HCT116 (cell line): ENCODE results near the gene CD27. TPM values are rescaled to one million over a fixed set of nuclear protein-coding genes. Genes with fewer than 3 reads are reported as not detected.

Experiments
- ATAC-seq: fragments of 200-7000 bp; cut with Tn5 transposase; 2 replicates; pipeline ENCODE4 v1.9.1; 2020; ENCODE audit warnings: mild to moderate bottlenecking, moderate library complexity
- BruUV-seq: library from RNA; stranded (reverse); fragments of 400-500 nt; replicated peaks from 2 replicates; lab custom pipeline; 2021; lab: Mats Ljungman, UMichigan
- CTCF ChIA-PET: fragments of 300-600 bp; sonication (Branson Sonifier 250); formaldehyde crosslinking; loops from one replicate; lab custom pipeline; 2021; ENCODE audit warnings: antibody characterized with exemption; lab: Charles Lee
- POLR2A ChIA-PET: fragments of 300-600, 350-600 bp; sonication (Branson Sonifier 250); formaldehyde crosslinking; loops from one replicate; lab custom pipeline; 2021; ENCODE audit warnings: antibody characterized with exemption; lab: Charles Lee
- RAD21 ChIA-PET, 2 experiments: fragments of 300-600 bp; sonication (Branson Sonifier 250); formaldehyde crosslinking; loops; one replicate each; lab custom pipeline; 2023; ENCODE audit warnings: low total read pairs in 2 of 2; ENCODE audit not compliant: uncharacterized antibody in 2 of 2, unreplicated experiment in 2 of 2, low non-redundant PET in 1 of 2; lab: Charles Lee
- DNase-seq: peaks from one replicate; pipeline ENCODE4 v3.0.0-alpha.2; 2010; ENCODE audit warnings: low read depth, low spot score
- H2AFZ ChIP-seq: fragments of 200-600 bp; shearing (Covaris generic), sonication (generic); 2 replicates; pipeline ENCODE4 v1.6.1; 2017; ENCODE audit warnings: low read depth, mixed run types, mixed read lengths, antibody characterized with exemption, low read length; ENCODE audit not compliant: poor library complexity, severe bottlenecking
- H3K27ac ChIP-seq: 2 replicates; pipeline ENCODE4 v1.5.1; 2012; ENCODE audit warnings: low read depth, low read length
- H3K27me3 ChIP-seq: fragments of 200-600 bp; sonication (generic); 2 replicates; pipeline ENCODE4 v1.6.1; 2016; ENCODE audit warnings: mixed run types, low read length, mixed read lengths; ENCODE audit not compliant: insufficient read depth
- H3K36me3 ChIP-seq, 2 experiments: fragments of 200-500 bp in 1 of 2; fragments of 200-600 bp in 1 of 2; sonication (Bioruptor generic) in 1 of 2; sonication (generic) in 1 of 2; 2 replicates each; pipeline versions ENCODE4 v1.5.1 to v1.6.1; 2014 to 2016; ENCODE audit warnings: low read length in 2 of 2, inconsistent platforms in 1 of 2, mixed read lengths in 1 of 2, mixed run types in 1 of 2; ENCODE audit not compliant: insufficient read depth in 2 of 2, control insufficient read depth in 1 of 2
- H3K4me1 ChIP-seq, 2 experiments: fragments of 200-600 bp in 1 of 2; sonication (generic) in 1 of 2; 2 replicates each; pipeline versions ENCODE4 v1.5.1 to v1.6.1; 2012 to 2017; ENCODE audit warnings: low read length in 2 of 2, inconsistent platforms in 1 of 2, mild to moderate bottlenecking in 1 of 2, mixed read lengths in 1 of 2, mixed run types in 1 of 2, moderate library complexity in 1 of 2; ENCODE audit not compliant: insufficient read depth in 2 of 2, control insufficient read depth in 1 of 2
- H3K4me2 ChIP-seq: fragments of 200-600 bp; sonication (generic); 2 replicates; pipeline ENCODE4 v1.6.1; 2017; ENCODE audit warnings: mixed run types, low read length, mixed read lengths
- H3K4me3 ChIP-seq, 2 experiments: fragments of 200-600 bp in 1 of 2; sonication (generic) in 1 of 2; replicated peaks in 1 of 2; 2 replicates each; pipeline ENCODE4 v1.5.1; 2011 to 2016; ENCODE audit warnings: low read length in 2 of 2, control low read depth in 1 of 2, low read depth in 1 of 2, mild to moderate bottlenecking in 1 of 2, mixed read lengths in 1 of 2, mixed run types in 1 of 2
- H3K79me2 ChIP-seq: fragments of 200-600 bp; sonication (generic); 2 replicates; pipeline ENCODE4 v1.6.1; 2017; ENCODE audit warnings: mild to moderate bottlenecking, mixed run types, low read length, moderate library complexity, mixed read lengths; ENCODE audit not compliant: insufficient read depth
- H3K9ac ChIP-seq: fragments of 200-600 bp; sonication (generic); 2 replicates; pipeline ENCODE4 v1.6.1; 2016; ENCODE audit warnings: low read length, mixed read lengths
- H3K9me2 ChIP-seq: fragments of 200-600 bp; sonication (generic), shearing (Covaris generic); 2 replicates; pipeline ENCODE4 v1.6.1; 2017; ENCODE audit warnings: mixed run types, mild to moderate bottlenecking, moderate library complexity; ENCODE audit not compliant: insufficient read depth
- H3K9me3 ChIP-seq, 2 experiments: fragments of 200-500 bp in 1 of 2; fragments of 200-600 bp in 1 of 2; sonication (Bioruptor generic) in 1 of 2; sonication (generic) in 1 of 2; 2 replicates each; pipeline ENCODE4 v1.6.1; 2014 to 2017; ENCODE audit warnings: low read length in 2 of 2, mixed read lengths in 2 of 2, inconsistent platforms in 1 of 2, low read depth in 1 of 2, mild to moderate bottlenecking in 1 of 2, mixed run types in 1 of 2, moderate library complexity in 1 of 2; ENCODE audit not compliant: control insufficient read depth in 1 of 2, insufficient read depth in 1 of 2
- H4K20me1 ChIP-seq: fragments of 200-600 bp; sonication (generic), shearing (Covaris generic); 2 replicates; pipeline ENCODE4 v1.6.1; 2017; ENCODE audit warnings: mixed run types, mild to moderate bottlenecking, moderate library complexity; ENCODE audit not compliant: insufficient read depth
- CBX3 ChIP-seq: IDR thresholded peaks from 2 replicates; pipeline ENCODE4 v1.6.1; 2012; ENCODE audit warnings: low read depth
- CEBPB ChIP-seq: IDR thresholded peaks from 2 replicates; pipeline ENCODE4 v1.6.1; 2012; ENCODE audit warnings: low read depth
- ELF1 ChIP-seq: IDR thresholded peaks from 2 replicates; pipeline ENCODE4 v1.6.1; 2012; ENCODE audit warnings: low read depth, borderline replicate concordance
- FOSL1 ChIP-seq: IDR thresholded peaks from 2 replicates; pipeline ENCODE4 v1.6.1; 2012; ENCODE audit warnings: low read depth
- JUND ChIP-seq: IDR thresholded peaks from 2 replicates; pipeline ENCODE4 v1.6.1; 2012
- POLR2A ChIP-seq: IDR thresholded peaks from 2 replicates; pipeline ENCODE4 v1.7.0; 2011; ENCODE audit warnings: borderline replicate concordance; ENCODE audit not compliant: insufficient read depth, insufficient read length; ENCODE audit errors: extremely low read depth
- POLR2AphosphoS5 ChIP-seq: IDR thresholded peaks from 2 replicates; pipeline ENCODE4 v1.6.1; 2011; ENCODE audit warnings: mild to moderate bottlenecking, low read depth, low read length, moderate library complexity
- RAD21 ChIP-seq: IDR thresholded peaks from 2 replicates; pipeline ENCODE4 v1.6.1; 2012; ENCODE audit warnings: low read depth, mild to moderate bottlenecking
- SIN3A ChIP-seq: IDR thresholded peaks from 2 replicates; pipeline ENCODE4 v1.6.1; 2012; ENCODE audit warnings: low read depth
- ZBTB33 ChIP-seq: IDR thresholded peaks from 2 replicates; pipeline ENCODE4 v1.6.1; 2011; ENCODE audit warnings: mild to moderate bottlenecking, low read length, moderate library complexity; ENCODE audit not compliant: insufficient replicate concordance; ENCODE audit errors: extremely low read depth
- ZFX ChIP-seq: fragments of 450-650 bp; IDR thresholded peaks from 2 replicates; pipeline ENCODE4 v1.6.1; 2017
- ZNF274 ChIP-seq: fragments of 200-500 bp; sonication (Bioruptor generic); IDR thresholded peaks from 2 replicates; pipeline ENCODE4 v1.6.1; 2014; ENCODE audit warnings: mild to moderate bottlenecking, low read depth, low read length, inconsistent platforms
- intact Hi-C: fragments of 100-400 bp; cut with micrococcal nuclease; formaldehyde crosslinking; loops from 2 replicates; pipeline ENCODE4 v1.10.0; 2022
- total RNA-seq: library from RNA; stranded (reverse); gene quantifications from one replicate; pipeline ENCODE4 v1.2.1, GENCODE V29; 2021; ENCODE audit not compliant: unreplicated experiment

The CD27 gene
- total RNA-seq, 1 experiment from 2014 or later: 0.25 TPM

- CTCF ChIA-PET: interaction anchor here (1.3 to 1.4 kb wide), 2 partner anchors 15 to 144 kb away, joined by 3 to 6 read pairs; no protein-coding TSS in a partner anchor
- peak overlapping the region; percentile 72; the same call in 1 of the 2 replicates for H3K27ac ChIP-seq
- no peak for DNase-seq
Measured at GRCh38 chr12:6469609-6470374, 25.0 kb downstream of the CD27 start.

GRCh38 chr12:6470375-6471163, 25.8 kb downstream of the CD27 start, which contains the start of gene VAMP1:
TSS of gene VAMP1 (minus strand) at chr12:6470677. CDS start at chr12:6470531, 146 bp downstream.
- Histone ChIP-seq H3K27ac (peak within 1 kb of the TSS; percentile 72), H3K27me3 (no peaks in the 10 kb centered on the region), H3K9me2 (no peaks in the 10 kb centered on the region), H3K4me2 (peak within 1 kb of the TSS; percentile 100), H3K36me3 (0 out of 4 replicates have a peak, but pooled peaks cover 0 to 5% of the 10 kb centered on the region in 2 experiments), H3K4me3 (peak within 1 kb of the TSS; percentile 62 to 88), H4K20me1 (no peaks in the 10 kb centered on the region), H3K4me1 (peaks cover 11 to 27% of the 10 kb centered on the region in 2 experiments), H3K9me3 (no peaks in the 10 kb centered on the region), H2AFZ (peak within 1 kb of the TSS; percentile 94), H3K9ac (peak within 1 kb of the TSS; percentile 85), H3K79me2 (no peaks in the 10 kb centered on the region; the same call in 1 of the 2 replicates)
- BruUV-seq: no TSS peak
- intact Hi-C loops: loop anchor here (2.0 kb wide), 1 partner anchor 40 kb away; no protein-coding TSS in a partner anchor
- ATAC-seq (peak; percentile 94), DNase-seq (peak; percentile 94)
- CTCF ChIA-PET: interaction anchor here (0.6 to 1.4 kb wide), 4 partner anchors 14 to 284 kb away, joined by 3 to 6 read pairs (median 4); no protein-coding TSS in a partner anchor
- POLR2A ChIA-PET: interaction anchor here (0.7 to 2.9 kb wide), 24 partner anchors 10 to 183 kb away, joined by 3 to 18 read pairs (median 4); partner anchors contain the start of genes GAPDH, LPAR5, LTBR and MRPL51
- RAD21 ChIA-PET: interaction anchor here (0.6 to 1.1 kb wide), 3 partner anchors 23 to 74 kb away, joined by 3 to 13 read pairs (median 3); partner anchors contain the start of gene MRPL51 (in 1 of the 2)
- TF ChIP-seq ELF1 (no peak; the same call in 1 of the 2 replicates), ZBTB33 (no peak), CBX3 (peak; percentile 42; the same call in 1 of the 2 replicates), FOSL1 (no peak), ZNF274 (no peak), ZFX (peak; percentile 25; the same call in 1 of the 2 replicates), SIN3A (peak; percentile 78), POLR2A (peak; percentile 99)

More at GRCh38 chr12:6469609-6470374, 25.0 kb downstream of the CD27 start:
- Histone ChIP-seq H3K4me1 (peaks cover 11 to 27% of the 10 kb centered on the region in 2 experiments), H3K9ac (peak overlapping the region; percentile 85), H3K79me2 (no peaks in the 10 kb centered on the region; the same call in 1 of the 2 replicates), H3K36me3 (peaks cover 3 to 8% of the 10 kb centered on the region in 2 experiments; a peak in 3 of 4 replicates), H3K4me2 (peak overlapping the region; percentile 100), H2AFZ (no peak overlapping the region), H3K4me3 (peak overlapping the region; percentile 62 to 88), H4K20me1 (no peaks in the 10 kb centered on the region), H3K9me3 (no peaks in the 10 kb centered on the region), H3K9me2 (no peaks in the 10 kb centered on the region), H3K27me3 (no peaks in the 10 kb centered on the region)
- POLR2A ChIA-PET: interaction anchor here (0.9 to 2.9 kb wide), 17 partner anchors 10 to 182 kb away, joined by 3 to 18 read pairs (median 5); partner anchors contain the start of genes GAPDH, LPAR5 and MRPL51
- BruUV-seq: TSS peak; percentile 56
- ATAC-seq: no peak
- TF ChIP-seq CEBPB: no peak
- no peak for TF ChIP-seq POLR2A
- TF ChIP-seq JUND: no peak
- TF ChIP-seq POLR2AphosphoS5: 0 out of 2 replicates have a peak, but pooled peaks have one; percentile 15
- no peak for TF ChIP-seq RAD21
- TF ChIP-seq SIN3A: no peak
- intact Hi-C loops: loop anchor here (1.0 to 5.0 kb wide), 3 partner anchors 39 to 132 kb away; no protein-coding TSS in a partner anchor
- RAD21 ChIA-PET: interaction anchor here in 1 of 2 experiments (1.1 kb wide), 1 partner anchor 23 kb away, joined by 3 read pairs; the partner anchor contains the start of gene MRPL51
